Measurements from ENCODE around the gene CAMKMT. TPM values are rescaled to one million over a fixed set of nuclear protein-coding genes. Genes with fewer than 3 reads are reported as not detected.

CAMKMT gene
- total RNA-seq, 1 experiment from 2014 or later = 17.4 TPM

DNA sequence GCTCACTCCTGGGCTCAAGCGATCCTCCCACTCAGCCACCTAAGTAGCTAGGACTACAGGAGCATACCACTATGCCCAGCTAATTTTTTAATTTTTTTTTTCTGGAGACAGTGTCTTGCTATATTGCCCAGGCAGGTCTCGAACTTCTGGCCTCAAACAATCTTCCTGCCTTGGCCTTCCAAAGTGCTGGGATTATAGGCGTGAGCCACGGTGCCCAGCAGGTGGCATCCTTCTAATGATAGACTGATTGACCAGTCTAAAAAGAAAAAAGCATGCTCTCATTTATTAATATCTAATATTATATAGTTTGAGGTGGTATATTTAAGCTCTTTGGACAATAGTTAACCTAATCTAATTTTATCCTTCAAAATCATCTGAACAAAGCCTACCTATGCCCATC, 198.6 kb downstream of the CAMKMT start:
- no peak overlapping the region for H3K23ac ChIP-seq (ENCODE audit: insufficient read length, low read depth, low read length)
- no peak overlapping the region for H2BK15ac ChIP-seq (ENCODE audit: low read depth, low read length)
- no peak overlapping the region for H2BK12ac ChIP-seq (ENCODE audit: insufficient read length, low read depth, low read length)
- no peaks in the 10 kb centered on the region for H3K27me3 Mint-ChIP-seq (ENCODE audit: low read depth)
- H3K18ac ChIP-seq (ENCODE audit: insufficient read length, low read depth, low read length) = no peak overlapping the region
- H3K27ac Mint-ChIP-seq = no peak overlapping the region
- no peak overlapping the region for H2AK5ac ChIP-seq (ENCODE audit: insufficient read length, low read length)
- no peak overlapping the region for H2BK5ac ChIP-seq (ENCODE audit: insufficient read length, low read length)
- no peaks in the 10 kb centered on the region for H3K79me1 ChIP-seq (ENCODE audit: insufficient read depth, low read depth, low read length, poor library complexity, severe bottlenecking)
- no peaks in the 10 kb centered on the region for H3K79me2 ChIP-seq (ENCODE audit: insufficient read depth, low read length)
- no peak overlapping the region for H3K4me3 Mint-ChIP-seq
- no peak overlapping the region for H3K4me2 ChIP-seq (ENCODE audit: insufficient read depth, insufficient read length, low read length)
- no peak overlapping the region for H3K14ac ChIP-seq (ENCODE audit: insufficient read depth, low read length)
- no peaks in the 10 kb centered on the region for H3K4me1 Mint-ChIP-seq
- H3K9me3 Mint-ChIP-seq = peaks cover 1 to 3% of the 10 kb centered on the region in 2 experiments; a peak in 2 of 5 replicates
- H3K36me3 Mint-ChIP-seq (ENCODE audit: insufficient read depth in 1 of 3, low read depth in 3 of 3) = peaks cover 0 to 10% (median 2%) of the 10 kb centered on the region in 3 experiments; a peak in 4 of 7 replicates
- no peak overlapping the region for H3K56ac ChIP-seq (ENCODE audit: insufficient read length, low read depth, low read length)
- H3K27ac ChIP-seq (ENCODE audit: insufficient read length, low read depth, low read length) = no peak overlapping the region
- H4K8ac ChIP-seq (replicated peaks; ENCODE audit: insufficient read length, low read depth, low read length) = no peak overlapping the region
- no peaks in the 10 kb centered on the region for H4K20me1 ChIP-seq (ENCODE audit: control insufficient read depth, insufficient read depth, insufficient read length)
- H3K23me2 ChIP-seq (ENCODE audit: insufficient read length, low read depth, low read length, poor library complexity, severe bottlenecking) = no peaks in the 10 kb centered on the region
- TF ChIP-seq CTCF (conservative IDR thresholded peaks at IDR 0.05) = peak; percentile 41; the same call in 2 of the 3 replicates
- DNase-seq = no peak
- no CpG with 5 or more reads among the region's 4 CpGs for WGBS (ENCODE audit: extremely low coverage, insufficient read length, low lambda C conversion rate)
- no peak overlapping the region for H2BK120ac ChIP-seq (ENCODE audit: low read depth, low read length, poor library complexity, severe bottlenecking)
- no peak overlapping the region for H4K5ac ChIP-seq (ENCODE audit: insufficient read length, low read depth, low read length)
- H3K9ac ChIP-seq (ENCODE audit: extremely low read depth, insufficient read length, low read length) = no peak overlapping the region
- H3K4me1 ChIP-seq (ENCODE audit: insufficient read depth, low read length) = no peaks in the 10 kb centered on the region; the same call in 1 of the 2 replicates
- H3K27me3 ChIP-seq (ENCODE audit: insufficient read depth, low read length) = no peaks in the 10 kb centered on the region
- H3K9me3 ChIP-seq (ENCODE audit: control insufficient read depth, low read depth, low read length) = no peaks in the 10 kb centered on the region
- H4K91ac ChIP-seq (ENCODE audit: insufficient read length, low read depth, low read length) = no peak overlapping the region
- no peak overlapping the region for H2AFZ ChIP-seq (ENCODE audit: low read length)
- no peak overlapping the region for H3K4ac ChIP-seq (ENCODE audit: low read depth, low read length)
- H2BK20ac ChIP-seq (ENCODE audit: low read depth, low read length, poor library complexity, severe bottlenecking) = no peak overlapping the region
- no peak overlapping the region for H3T11ph ChIP-seq (ENCODE audit: low read length)

Measured in H9 (cell line).